ENCODE data around the gene TMX2. TPM values are rescaled to one million over a fixed set of nuclear protein-coding genes. Genes with fewer than 3 reads are reported as not detected.

TMX2 gene
- total and polyA plus RNA-seq, 9 of the 15 experiments (the other 6 are each of a cell fraction or from before 2014, with no cell fraction given), result 176 to 433 (median 227) TPM

DNA sequence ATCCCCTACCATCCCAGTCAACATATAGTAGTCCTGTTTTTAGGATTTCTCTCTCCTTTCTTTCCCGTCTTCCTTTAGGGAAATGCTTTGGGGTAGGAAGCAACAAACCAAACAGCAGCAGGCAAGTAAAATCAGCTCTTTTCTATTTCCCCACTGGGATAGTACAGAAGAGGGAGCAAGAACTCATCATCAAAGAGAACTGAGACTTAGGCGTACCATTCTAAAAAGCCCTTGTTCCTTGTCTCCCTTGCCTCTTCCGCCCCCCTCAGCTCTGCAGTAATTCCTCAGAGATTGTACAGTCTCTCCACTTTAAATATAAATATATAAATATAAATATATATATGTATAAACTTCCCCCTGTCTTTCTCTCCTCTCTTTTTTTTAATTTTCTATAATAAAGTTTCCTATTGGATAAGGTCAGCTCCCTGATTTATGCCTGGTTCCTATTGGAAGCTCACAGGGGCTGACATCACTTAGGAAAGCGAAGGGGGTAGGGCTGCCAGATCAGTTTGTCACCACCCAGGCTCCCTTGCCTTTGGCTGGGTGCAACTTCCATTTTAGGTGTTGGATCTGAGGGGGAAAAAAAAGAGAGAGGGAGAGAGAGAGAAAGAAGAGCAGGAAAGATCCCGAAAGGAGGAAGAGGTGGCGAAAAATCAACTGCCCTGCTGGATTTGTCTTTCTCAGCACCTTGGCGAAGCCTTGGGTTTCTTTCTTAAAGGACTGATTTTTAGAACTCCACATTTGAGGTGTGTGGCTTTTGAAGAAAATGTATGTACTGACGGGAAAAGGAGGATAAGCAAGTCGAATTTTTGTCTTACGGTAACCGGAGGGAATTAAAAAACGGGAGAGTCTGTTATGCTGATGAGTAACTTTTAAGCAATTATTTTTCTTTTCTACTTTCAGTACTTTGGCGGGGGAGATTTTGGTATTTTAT, 49.2 kb downstream of the TMX2 start, which contains the start of gene CTNND1 (continued):
- TF ChIP-seq ADNP (tag; IDR thresholded peaks at IDR 0.05), result no peak
- peak; percentile 29; the same call in 1 of the 2 replicates for TF ChIP-seq CTBP1 (IDR thresholded peaks at IDR 0.05; ENCODE audit: borderline replicate concordance)
- TF ChIP-seq ILF3 (IDR thresholded peaks at IDR 0.05; ENCODE audit: borderline replicate concordance), result no peak
- TF ChIP-seq NFRKB (IDR thresholded peaks at IDR 0.05; ENCODE audit: low read depth), result peak; percentile 97
- TF ChIP-seq MTA1 (IDR thresholded peaks at IDR 0.05; ENCODE audit: borderline replicate concordance), result peak; percentile 67; the same call in 1 of the 2 replicates
- TF ChIP-seq MAZ (CRISPR knock-in tag; conservative IDR thresholded peaks at IDR 0.05 in 1 of 2, IDR thresholded peaks at IDR 0.05 in 1 of 2), result peak in 1 of 2 experiments; percentile 45; a peak in 1 of 4 replicates
- TF ChIP-seq CBX8 (IDR thresholded peaks at IDR 0.05; ENCODE audit: borderline replicate concordance, extremely low read depth, low read depth, low read length, poor library complexity, severe bottlenecking), result no peak
- TF ChIP-seq ZNF212 (CRISPR knock-in tag; IDR thresholded peaks at IDR 0.05), result peak; percentile 81; the same call in 1 of the 2 replicates
- peak; percentile 84 for TF ChIP-seq TAF9B (IDR thresholded peaks at IDR 0.05; ENCODE audit: partially characterized antibody)
- no peak for TF ChIP-seq HNRNPUL1 (IDR thresholded peaks at IDR 0.05; ENCODE audit: low read length)
- peak; percentile 65 for TF ChIP-seq NFIC (IDR thresholded peaks at IDR 0.05)
- TF ChIP-seq TCF7 (IDR thresholded peaks at IDR 0.05; ENCODE audit: borderline replicate concordance), result no peak
- TF ChIP-seq ZBTB7A (IDR thresholded peaks at IDR 0.05; ENCODE audit: borderline replicate concordance, control insufficient read depth, low read depth, low read length), result no peak
- peak; percentile 67 for TF ChIP-seq EP300 (IDR thresholded peaks at IDR 0.05; ENCODE audit: low read length)
- TF ChIP-seq PHF20 (IDR thresholded peaks at IDR 0.05; ENCODE audit: partially characterized antibody), result no peak
- TF ChIP-seq ZNF589 (CRISPR knock-in tag; IDR thresholded peaks at IDR 0.05; ENCODE audit: low read depth), result peak; percentile 66; the same call in 1 of the 2 replicates
- no peak for TF ChIP-seq PHF21A (IDR thresholded peaks at IDR 0.05; ENCODE audit: borderline replicate concordance, low read depth)
- no peak for TF ChIP-seq ZNF253 (CRISPR knock-in tag; conservative IDR thresholded peaks at IDR 0.05)
- TF ChIP-seq, protein P1, sequence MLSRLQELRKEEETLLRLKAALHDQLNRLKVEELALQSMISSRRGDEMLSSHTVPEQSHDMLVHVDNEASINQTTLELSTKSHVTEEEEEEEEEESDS (CRISPR knock-in tag; IDR thresholded peaks at IDR 0.05), result no peak
- no peak for TF ChIP-seq MEF2A (IDR thresholded peaks at IDR 0.05; ENCODE audit: control insufficient read depth, low read depth, low read length)
- peak; percentile 8; the same call in 1 of the 2 replicates for TF ChIP-seq ARID2 (IDR thresholded peaks at IDR 0.05)
- no peak for TF ChIP-seq ZNF354B (CRISPR knock-in tag; IDR thresholded peaks at IDR 0.05)
- TF ChIP-seq NR2C2 (CRISPR knock-in tag; IDR thresholded peaks at IDR 0.05), result no peak
- TF ChIP-seq NR2C2 (tag; IDR thresholded peaks at IDR 0.05), result peak; percentile 63; the same call in 1 of the 2 replicates
- TF ChIP-seq MAX (CRISPR knock-in tag; IDR thresholded peaks at IDR 0.05), result no peak
- TF ChIP-seq CHD2 (IDR thresholded peaks at IDR 0.05; ENCODE audit: low read depth, low read length), result peak; percentile 69
- peak; percentile 64; the same call in 1 of the 2 replicates for TF ChIP-seq FOXM1 (IDR thresholded peaks at IDR 0.05; ENCODE audit: low read depth)
- no peak for TF ChIP-seq FOXM1 (CRISPR knock-in tag; IDR thresholded peaks at IDR 0.05; ENCODE audit: low read depth)
- no peak for TF ChIP-seq GATA2 (CRISPR knock-in tag; IDR thresholded peaks at IDR 0.05)
- no peak for TF ChIP-seq ZKSCAN3 (CRISPR knock-in tag; IDR thresholded peaks at IDR 0.05)
- TF ChIP-seq MAFF (IDR thresholded peaks at IDR 0.05; ENCODE audit: low read length), result peak; percentile 3; the same call in 1 of the 2 replicates
